K562 (cell line): Measurements from ENCODE around the gene EXOC6. TPM values are rescaled to one million over a fixed set of nuclear protein-coding genes. Genes with fewer than 3 reads are reported as not detected.

Experiments
- ATAC-seq: fragments of 200-7000 bp; cut with Tn5 transposase; 3 replicates; pipeline ENCODE4 v1.9.1; 2020; ENCODE audit warnings: moderate library complexity
- BruUV-seq: library from RNA; stranded (reverse); fragments of 400-500 nt; replicated peaks from 2 replicates; lab custom pipeline; 2021; lab: Mats Ljungman, UMichigan
- CTCF ChIA-PET: fragments of 300-600 bp; formaldehyde crosslinking; extraction: SDS; loops from one replicate; lab custom pipeline; 2021; ENCODE audit warnings: low intra/inter-chr PET ratio; lab: Yijun Ruan, JAX
- POLR2A ChIA-PET: fragments of 300-600, 350-650 bp; sonication (Branson Sonifier 250); formaldehyde crosslinking; extraction: SDS; loops from one replicate; lab custom pipeline; 2021; ENCODE audit warnings: antibody characterized with exemption, inconsistent platforms; lab: Yijun Ruan, JAX
- DNase-seq, 4 experiments: peaks; one replicate each; pipeline versions ENCODE4 v3.0.0 to v3.0.0-alpha.2; 2011 to 2018; ENCODE audit warnings: low spot score in 3 of 4, mixed read lengths in 3 of 4; ENCODE audit errors: extremely low read depth in 1 of 4
- FAIRE-seq: peaks from 2 replicates; lab custom pipeline; 2011; peaks lifted over from hg19 to GRCh38; lab: Jason Lieb, UNC
- H2AFZ ChIP-seq: 2 replicates; pipeline ENCODE4 v1.6.0; 2011; ENCODE audit warnings: low read depth, low read length, control low read depth, inconsistent platforms
- H3K27ac ChIP-seq: fragments of 200-600 bp; 3 replicates; pipeline ENCODE4 v1.8.0; 2011; ENCODE audit warnings: low read depth, mild to moderate bottlenecking, control low read depth, inconsistent platforms, low read length, moderate library complexity, mixed read lengths; ENCODE audit errors: extremely low read depth
- H3K27me3 ChIP-seq, 2 experiments: fragments of 300-600 bp in 1 of 2; 2 replicates in 1 of 2; 3 replicates in 1 of 2; pipeline versions ENCODE4 v1.6.0 to v1.8.0; 2011; ENCODE audit warnings: inconsistent platforms in 2 of 2, low read length in 2 of 2, mild to moderate bottlenecking in 1 of 2, mixed read lengths in 1 of 2, moderate library complexity in 1 of 2; ENCODE audit not compliant: control insufficient read depth in 2 of 2, insufficient read depth in 2 of 2
- H3K36me3 ChIP-seq: fragments of 300-600 bp; 3 replicates; pipeline ENCODE4 v1.8.0; 2011; ENCODE audit warnings: mild to moderate bottlenecking, low read length, inconsistent platforms; ENCODE audit not compliant: control insufficient read depth, insufficient read depth
- H3K4me1 ChIP-seq, 2 experiments: fragments of 200-600 bp in 1 of 2; replicated peaks in 1 of 2; 2 replicates in 1 of 2; 3 replicates in 1 of 2; pipeline versions ENCODE4 v1.5.1 to v1.8.0; 2011; ENCODE audit warnings: inconsistent platforms in 2 of 2, low read length in 2 of 2, mild to moderate bottlenecking in 1 of 2, mixed read lengths in 1 of 2, moderate library complexity in 1 of 2; ENCODE audit not compliant: control insufficient read depth in 2 of 2, insufficient read depth in 2 of 2
- H3K4me2 ChIP-seq: 2 replicates; pipeline ENCODE4 v1.6.1; 2011; ENCODE audit warnings: low read length, control low read depth, inconsistent platforms, mixed read lengths; ENCODE audit not compliant: insufficient read depth
- H3K4me3 ChIP-seq: fragments of 200-600 bp; sonication (generic), shearing (Covaris generic); 2 replicates; pipeline ENCODE4 v1.5.1; 2016; ENCODE audit warnings: control low read depth, inconsistent platforms
- H3K79me2 ChIP-seq: fragments of 200-600 bp; 3 replicates; pipeline ENCODE4 v1.8.0; 2011; ENCODE audit warnings: low read length, inconsistent platforms; ENCODE audit not compliant: control insufficient read depth, insufficient read depth
- H3K9ac ChIP-seq, 2 experiments: 2 replicates each; pipeline versions ENCODE4 v1.6.0 to v1.6.1; 2011; ENCODE audit warnings: low read depth in 2 of 2, low read length in 2 of 2, control low read depth in 1 of 2, inconsistent platforms in 1 of 2, mild to moderate bottlenecking in 1 of 2, mixed read lengths in 1 of 2; ENCODE audit not compliant: insufficient read depth in 1 of 2
- H3K9me1 ChIP-seq: one replicate; pipeline ENCODE4 v1.6.0; 2011; ENCODE audit warnings: inconsistent platforms, mild to moderate bottlenecking, low read length, moderate library complexity; ENCODE audit not compliant: control insufficient read depth, insufficient read depth
- H3K9me3 ChIP-seq: replicated peaks from 2 replicates; pipeline ENCODE4 v1.5.1; 2011; ENCODE audit warnings: low read depth, low read length, inconsistent platforms; ENCODE audit not compliant: control insufficient read depth, insufficient read depth
- H4K20me1 ChIP-seq: replicated peaks from 2 replicates; pipeline ENCODE4 v1.6.1; 2011; ENCODE audit warnings: low read length, inconsistent platforms, mixed read lengths; ENCODE audit not compliant: control insufficient read depth, insufficient read depth
- BDP1 ChIP-seq: IDR thresholded peaks from 3 replicates; pipeline ENCODE4 v1.6.1; 2011; ENCODE audit not compliant: insufficient read length, insufficient read depth
- CBX2 ChIP-seq: fragments of 200-600 bp; sonication (generic); IDR thresholded peaks from one replicate; pipeline ENCODE4 v1.6.1; 2012; ENCODE audit warnings: mild to moderate bottlenecking, low read length, inconsistent platforms; ENCODE audit not compliant: insufficient read depth, poor library complexity, severe bottlenecking
- E2F8 ChIP-seq: fragments of 450-650 bp; IDR thresholded peaks from 2 replicates; pipeline ENCODE4 v1.7.1; 2018; ENCODE audit warnings: mild to moderate bottlenecking, low read depth; ENCODE audit not compliant: partially characterized antibody
- GTF2B ChIP-seq: IDR thresholded peaks from 2 replicates; pipeline ENCODE4 v1.6.1; 2011; ENCODE audit not compliant: insufficient read length; ENCODE audit errors: extremely low read depth
- HDAC2 ChIP-seq: fragments of 450-650 bp; IDR thresholded peaks from 2 replicates; pipeline ENCODE4 v1.6.1; 2016; ENCODE audit warnings: mild to moderate bottlenecking
- RFX7 ChIP-seq: fragments of 250-450 bp; sonication (Bioruptor Pico); IDR thresholded peaks from 2 replicates; pipeline ENCODE4 v1.5.1; 2021; ENCODE audit warnings: mild to moderate bottlenecking
- SMAD3 ChIP-seq: fragments of 450-650 bp; formaldehyde crosslinking; conservative IDR thresholded peaks from 2 replicates; pipeline ENCODE4 v1.4.0; 2020; ENCODE audit warnings: mild to moderate bottlenecking
- SMARCA4 ChIP-seq: fragments of 450-650 bp; IDR thresholded peaks from 2 replicates; pipeline ENCODE4 v1.6.1; 2016
- TAF1 ChIP-seq: IDR thresholded peaks from 2 replicates; pipeline ENCODE4 v1.6.1; 2011; ENCODE audit warnings: mild to moderate bottlenecking, low read length, moderate library complexity; ENCODE audit not compliant: insufficient read depth, control insufficient read depth, severe bottlenecking; ENCODE audit errors: extremely low read depth
- TOE1 ChIP-seq, 2 experiments: fragments of 450-650 bp in 1 of 2; sonication (generic) in 1 of 2; formaldehyde crosslinking in 1 of 2; IDR thresholded peaks; 2 replicates each; pipeline versions ENCODE4 v1.7.1 to v1.8.0; 2016 to 2022; ENCODE audit warnings: borderline replicate concordance in 2 of 2, mild to moderate bottlenecking in 2 of 2, antibody characterized with exemption in 1 of 2, inconsistent platforms in 1 of 2, low read depth in 1 of 2, missing genetic modification reagents in 1 of 2, moderate library complexity in 1 of 2
- U2AF2 ChIP-seq: fragments of 200-400 bp; formaldehyde crosslinking; optimal IDR thresholded peaks from 2 replicates; pipeline ENCODE3; 2017; ENCODE audit warnings: low read depth, mild to moderate bottlenecking, low read length
- ZNF12 ChIP-seq: sonication (generic); formaldehyde crosslinking; IDR thresholded peaks from 2 replicates; pipeline ENCODE4 v1.4.0; 2020; ENCODE audit warnings: mild to moderate bottlenecking, missing genetic modification reagents
- WGBS: fragments of 100-300 bp; shearing (Covaris generic); methylation state at CpG from one replicate; pipeline ENCODE4 v1.1.6; 2016; ENCODE audit warnings: low coverage, mixed read lengths; ENCODE audit not compliant: insufficient coverage; ENCODE audit errors: missing lambda C conversion rate; 5-methylcytosine and 5-hydroxymethylcytosine counted together
- in situ Hi-C: fragments of 300-500 bp; cut with MboI; formaldehyde crosslinking; loops from 4 replicates; pipeline ENCODE4 v1.15.0; 2018; ENCODE audit warnings: inconsistent platforms, mixed read lengths
- intact Hi-C: fragments of 100-400 bp; cut with micrococcal nuclease; formaldehyde crosslinking; loops from 2 replicates; pipeline ENCODE4 v1.14.2; 2022
- polyA plus RNA-seq, 8 experiments: library from polyadenylated mRNA; depleted of rRNA in 4 of 8; stranded (reverse) in 5 of 8; unstranded in 3 of 8; fragments of >200 nt; fragmentation: Nextera tagmentation in 2 of 8; fragmentation: Illumina TruSeq in 1 of 8; extraction: Ambion mirVana in 2 of 8; extraction: Trizol in 1 of 8; gene quantifications; 2 replicates each; pipeline versions ENCODE4 v1.2.1 to v1.2.3, GENCODE V29; 2011 to 2014; ENCODE audit warnings: inconsistent platforms in 1 of 8, missing spikeins in 1 of 8
- total RNA-seq, 7 experiments: library from RNA; depleted of rRNA in 6 of 7; stranded (reverse); fragments of >200 nt in 6 of 7; fragmentation: Illumina TruSeq in 2 of 7; extraction: Trizol in 2 of 7; gene quantifications; 2 replicates each; pipeline versions ENCODE4 v1.2.1 to v1.2.3, GENCODE V29; 2011 to 2021; ENCODE audit warnings: low replicate concordance in 1 of 7
- TF ChIP-seq, protein P1 (sequence below), 2 experiments: fragments of 450-650 bp in 1 of 2; sonication (generic) in 1 of 2; formaldehyde crosslinking in 1 of 2; IDR thresholded peaks in 1 of 2; conservative IDR thresholded peaks in 1 of 2; 2 replicates each; pipeline versions ENCODE4 v1.6.1 to v1.8.1; 2016 to 2023; ENCODE audit warnings: mild to moderate bottlenecking in 2 of 2, moderate library complexity in 2 of 2, inconsistent platforms in 1 of 2, missing genetic modification reagents in 1 of 2
- TF ChIP-seq, protein P2 (sequence below): fragments of 450-650 bp; IDR thresholded peaks from 2 replicates; pipeline ENCODE4 v1.6.1; 2016; ENCODE audit warnings: missing biosample characterization, missing genetic modification characterization

The EXOC6 gene
- total and polyA plus RNA-seq, 9 of the 15 experiments (the other 6 are each of a cell fraction or from before 2014, with no cell fraction given), result 13.9 to 42.8 (median 24.9) TPM

GRCh38 chr10:92847202-92847864, 987 bp upstream of the EXOC6 start:
- H3K27me3 ChIP-seq, result no peaks in the 10 kb centered on the region
- peak overlapping the region; percentile 56 for H3K27ac ChIP-seq
- no peaks in the 10 kb centered on the region for H4K20me1 ChIP-seq
- FAIRE-seq (no peak), DNase-seq (peak in 1 of 4 experiments; percentile 47), ATAC-seq (peak; percentile 9; the same call in 1 of the 3 replicates)
- H3K9me1 ChIP-seq, result no peaks in the 10 kb centered on the region
- peaks cover 13% of the 10 kb centered on the region in 2 experiments; a peak in 4 of 5 replicates for H3K4me1 ChIP-seq
- in situ Hi-C loops (no loop called here), intact Hi-C loops (no loop called here)
- no peak overlapping the region; the same call in 1 of the 2 replicates for H2AFZ ChIP-seq
- H3K9ac ChIP-seq, result 0 out of 4 replicates have a peak overlapping the region, but pooled peaks of 1 of the 2 experiments have one; percentile 30
- ChIA-PET CTCF (no interaction called here), POLR2A (interaction anchor here (0.5 to 1.2 kb wide), 6 partner anchors 10 to 1976 kb away, joined by 3 to 4 read pairs (median 3); no protein-coding TSS in a partner anchor)
- peaks cover 40% of the 10 kb centered on the region for H3K79me2 ChIP-seq
- H3K4me3 ChIP-seq, result no peak overlapping the region
- H3K36me3 ChIP-seq, result peaks cover 20% of the 10 kb centered on the region; the same call in 2 of the 3 replicates
- BruUV-seq, result no TSS peak
- no peaks in the 10 kb centered on the region for H3K9me3 ChIP-seq
- peak overlapping the region; percentile 34; the same call in 1 of the 2 replicates for H3K4me2 ChIP-seq
- WGBS, result 27% methylated on average over 2 of the region's 4 CpGs
- TF ChIP-seq RFX7 (CRISPR knock-in tag) (no peak), E2F8 (no peak), ZNF12 (CRISPR knock-in tag) (no peak), U2AF2 (no peak), GTF2B (no peak), TAF1 (no peak), TOE1 (IDR thresholded peaks at IDR 0.05; ENCODE audit: borderline replicate concordance) (no peak), TOE1 (CRISPR knock-in tag; IDR thresholded peaks at IDR 0.05; ENCODE audit: borderline replicate concordance, low read depth) (no peak), SMARCA4 (peak; percentile 9; the same call in 1 of the 2 replicates), CBX2 (no peak), HDAC2 (no peak), BDP1 (no peak), SMAD3 (CRISPR knock-in tag) (no peak)
- TF ChIP-seq, protein P1, sequence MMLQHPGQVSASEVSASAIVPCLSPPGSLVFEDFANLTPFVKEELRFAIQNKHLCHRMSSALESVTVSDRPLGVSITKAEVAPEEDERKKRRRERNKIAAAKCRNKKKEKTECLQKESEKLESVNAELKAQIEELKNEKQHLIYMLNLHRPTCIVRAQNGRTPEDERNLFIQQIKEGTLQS (IDR thresholded peaks at IDR 0.05), result peak; percentile 50
- TF ChIP-seq, protein P1 (CRISPR knock-in tag; conservative IDR thresholded peaks at IDR 0.05), result no peak
- TF ChIP-seq, protein P2, sequence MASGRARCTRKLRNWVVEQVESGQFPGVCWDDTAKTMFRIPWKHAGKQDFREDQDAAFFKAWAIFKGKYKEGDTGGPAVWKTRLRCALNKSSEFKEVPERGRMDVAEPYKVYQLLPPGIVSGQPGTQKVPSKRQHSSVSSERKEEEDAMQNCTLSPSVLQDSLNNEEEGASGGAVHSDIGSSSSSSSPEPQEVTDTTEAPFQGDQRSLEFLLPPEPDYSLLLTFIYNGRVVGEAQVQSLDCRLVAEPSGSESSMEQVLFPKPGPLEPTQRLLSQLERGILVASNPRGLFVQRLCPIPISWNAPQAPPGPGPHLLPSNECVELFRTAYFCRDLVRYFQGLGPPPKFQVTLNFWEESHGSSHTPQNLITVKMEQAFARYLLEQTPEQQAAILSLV (tag), result peak; percentile 86
